Thoracic aorta (tissue), 2 donors: Measurements from ENCODE around the gene GABRB2. TPM values are rescaled to one million over a fixed set of nuclear protein-coding genes. Genes with fewer than 3 reads are reported as not detected.

Experiments used
- ATAC-seq: fragments of 150-250 bp; one replicate; pipeline ENCODE4 v1.8.0; 2017; ENCODE audit warnings: low read depth; ENCODE audit not compliant: insufficient number of reproducible peaks, low FRiP score
- DNase-seq: peaks from one replicate; pipeline ENCODE4 v3.0.0-alpha.2; 2020; ENCODE audit warnings: low spot score
- H3K27ac ChIP-seq, 2 donors: fragments of 200-600 bp; sonication (generic); 1 replicate in 1 of 2; 2 replicates in 1 of 2; pipeline ENCODE4 v1.5.1; 2016; ENCODE audit warnings: mild to moderate bottlenecking in 2 of 2, moderate library complexity in 2 of 2
- H3K27me3 ChIP-seq: fragments of 200-600 bp; sonication (generic); replicated peaks from 2 replicates; pipeline ENCODE4 v1.6.0; 2016; ENCODE audit warnings: mild to moderate bottlenecking; ENCODE audit not compliant: insufficient read depth
- H3K36me3 ChIP-seq: fragments of 200-600 bp; sonication (generic); one replicate; pipeline ENCODE4 v1.5.1; 2016
- H3K4me1 ChIP-seq, 2 donors: fragments of 200-600 bp; sonication (generic); 1 replicate in 1 of 2; 2 replicates in 1 of 2; pipeline versions ENCODE4 v1.5.1 to v1.6.0; 2016; ENCODE audit warnings: low read depth in 2 of 2, mild to moderate bottlenecking in 1 of 2; ENCODE audit not compliant: control insufficient read depth in 1 of 2
- H3K4me3 ChIP-seq: fragments of 200-600 bp; sonication (generic); 2 replicates; pipeline ENCODE4 v1.5.1; 2016; ENCODE audit warnings: mild to moderate bottlenecking
- H3K9me3 ChIP-seq: fragments of 200-600 bp; sonication (generic); 2 replicates; pipeline ENCODE4 v1.5.1; 2016
- CTCF ChIP-seq: fragments of 200-600 bp; sonication (generic); IDR thresholded peaks from one replicate; pipeline ENCODE4 v1.5.1; 2019; ENCODE audit warnings: antibody characterized with exemption
- total RNA-seq, 2 donors: library from RNA; depleted of rRNA; stranded (reverse); fragments of >200 nt; gene quantifications; one replicate each; pipeline versions ENCODE4 v1.1.0 to v1.2.3, GENCODE V29; 2016

Gene GABRB2
- total RNA-seq, 2 donors from 2014 or later = 0.27 to 0.78 TPM

- no peak for TF ChIP-seq CTCF
- H3K27ac ChIP-seq = no peak overlapping the region
- H3K36me3 ChIP-seq = no peaks in the 10 kb centered on the region
- no peak overlapping the region for H3K4me3 ChIP-seq
- no peak for ATAC-seq
- H3K27me3 ChIP-seq = no peaks in the 10 kb centered on the region
- H3K4me1 ChIP-seq = no peaks in the 10 kb centered on the region
- H3K9me3 ChIP-seq = no peaks in the 10 kb centered on the region
- DNase-seq = no peak
Measured at GRCh38 chr5:161442471-161442870, 104.1 kb downstream of the GABRB2 start.

- Histone ChIP-seq H3K4me1 (no peaks in the 10 kb centered on the region), H3K36me3 (no peaks in the 10 kb centered on the region), H3K4me3 (no peak overlapping the region), H3K9me3 (no peaks in the 10 kb centered on the region), H3K27ac (no peak overlapping the region), H3K27me3 (no peaks in the 10 kb centered on the region)
- TF ChIP-seq CTCF = no peak
- no peak for DNase-seq
- no peak for ATAC-seq
Measured at GRCh38 chr5:161432798-161433197, 113.7 kb downstream of the GABRB2 start.

GRCh38 chr5:161431963-161432362 lies 114.6 kb downstream of the GABRB2 start:
- DNase-seq (no peak), ATAC-seq (no peak)
- H3K36me3 ChIP-seq = no peaks in the 10 kb centered on the region
- H3K9me3 ChIP-seq = no peaks in the 10 kb centered on the region
- no peak for TF ChIP-seq CTCF
- H3K27me3 ChIP-seq = no peaks in the 10 kb centered on the region
- no peaks in the 10 kb centered on the region for H3K4me1 ChIP-seq
- H3K4me3 ChIP-seq = no peak overlapping the region
- H3K27ac ChIP-seq = no peak overlapping the region

GRCh38 chr5:161421067-161421466 lies 125.5 kb downstream of the GABRB2 start:
- no peak overlapping the region for H3K4me3 ChIP-seq
- no peaks in the 10 kb centered on the region for H3K27me3 ChIP-seq
- H3K4me1 ChIP-seq = no peaks in the 10 kb centered on the region
- no peaks in the 10 kb centered on the region for H3K36me3 ChIP-seq
- no peaks in the 10 kb centered on the region for H3K9me3 ChIP-seq
- ATAC-seq = no peak
- no peak for TF ChIP-seq CTCF
- DNase-seq = no peak
- no peak overlapping the region for H3K27ac ChIP-seq

- DNase-seq = no peak
- no peak for ATAC-seq
- Histone ChIP-seq H3K27me3 (no peaks in the 10 kb centered on the region), H3K27ac (no peak overlapping the region), H3K9me3 (no peaks in the 10 kb centered on the region), H3K4me3 (no peak overlapping the region), H3K36me3 (no peaks in the 10 kb centered on the region), H3K4me1 (no peaks in the 10 kb centered on the region)
- no peak for TF ChIP-seq CTCF
Measured at GRCh38 chr5:161420521-161420920, 126.0 kb downstream of the GABRB2 start.
